Omental fat pad (tissue), 4 donors: Measurements from ENCODE around the gene LRRC27. TPM values are rescaled to one million over a fixed set of nuclear protein-coding genes. Genes with fewer than 3 reads are reported as not detected.

Experiments used
- ATAC-seq: fragments of 150-250 bp; one replicate; pipeline ENCODE4 v1.9.1; 2016; ENCODE audit warnings: mild to moderate bottlenecking, moderate library complexity; ENCODE audit not compliant: low FRiP score
- DNase-seq: peaks from one replicate; pipeline ENCODE4 v3.0.0-alpha.2; 2019; ENCODE audit warnings: low spot score
- CTCF ChIP-seq, 3 donors: fragments of 450-650 bp; IDR thresholded peaks; one replicate each; pipeline ENCODE4 v1.5.1; 2016 to 2017; ENCODE audit warnings: antibody characterized with exemption in 3 of 3, mild to moderate bottlenecking in 3 of 3, moderate library complexity in 2 of 3
- total RNA-seq, 4 donors: library from RNA; depleted of rRNA; stranded (reverse); fragments of >200 nt; gene quantifications; one replicate each; pipeline ENCODE4 v1.1.0, GENCODE V29; 2016

Gene LRRC27
- total RNA-seq, 4 donors from 2014 or later: 5.0 to 12.1 (median 7.7) TPM

- no peak for ATAC-seq
- no peak for DNase-seq
- TF ChIP-seq CTCF (IDR thresholded peaks at IDR 0.05): no peak
These were observed 86.0 kb downstream of the LRRC27 start for GRCh38 chr10:132417957-132418441.

- DNase-seq (no peak), ATAC-seq (no peak)
- no peak for TF ChIP-seq CTCF (IDR thresholded peaks at IDR 0.05)
These were observed 86.8 kb downstream of the LRRC27 start for GRCh38 chr10:132418527-132419416.

GRCh38 chr10:132419538-132420468 is 87.8 kb downstream of the LRRC27 start:
- DNase-seq: no peak
- no peak for TF ChIP-seq CTCF (IDR thresholded peaks at IDR 0.05)
- ATAC-seq: no peak

- ATAC-seq: no peak
- no peak for TF ChIP-seq CTCF (IDR thresholded peaks at IDR 0.05)
- DNase-seq: no peak
These were observed 88.5 kb downstream of the LRRC27 start for GRCh38 chr10:132420469-132420980.

- no peak for DNase-seq
- ATAC-seq: no peak
- no peak for TF ChIP-seq CTCF (IDR thresholded peaks at IDR 0.05)
These were observed 89.2 kb downstream of the LRRC27 start for GRCh38 chr10:132420981-132421846.
